GM23338 (cell line): ENCODE results near the gene GP2. TPM values are rescaled to one million over a fixed set of nuclear protein-coding genes. Genes with fewer than 3 reads are reported as not detected.

Experiments used
- ATAC-seq: fragments of 200-7000 bp; cut with Tn5 transposase; 3 replicates; pipeline ENCODE4 v1.9.1; 2020
- DNase-seq: peaks from one replicate; pipeline ENCODE4 v3.0.0-alpha.2; 2015; ENCODE audit warnings: low spot score
- H2AFZ ChIP-seq: fragments of 200-600 bp; sonication (generic); 2 replicates; pipeline ENCODE4 v1.8.0; 2016; ENCODE audit warnings: antibody characterized with exemption, mild to moderate bottlenecking, moderate library complexity
- H3F3A ChIP-seq: fragments of 200-600 bp; sonication (generic); replicated peaks from 2 replicates; pipeline ENCODE4 v1.8.0; 2017; ENCODE audit warnings: antibody characterized with exemption, mixed run types, low read depth
- H3K27ac ChIP-seq: fragments of 200-600 bp; sonication (generic); 2 replicates; pipeline ENCODE4 v1.6.1; 2016; ENCODE audit warnings: low read depth
- H3K27me3 ChIP-seq: fragments of 200-600 bp; sonication (generic); 2 replicates; pipeline ENCODE4 v1.8.0; 2016; ENCODE audit warnings: mild to moderate bottlenecking, mixed run types, moderate library complexity; ENCODE audit not compliant: insufficient read depth
- H3K36me3 ChIP-seq: fragments of 200-600 bp; sonication (generic); 2 replicates; pipeline ENCODE4 v1.8.0; 2016; ENCODE audit warnings: mild to moderate bottlenecking; ENCODE audit not compliant: insufficient read depth
- H3K4me1 ChIP-seq: fragments of 200-600 bp; sonication (generic); 2 replicates; pipeline ENCODE4 v1.8.0; 2016; ENCODE audit warnings: mild to moderate bottlenecking, moderate library complexity; ENCODE audit not compliant: insufficient read depth
- H3K4me2 ChIP-seq: fragments of 200-600 bp; sonication (generic); 2 replicates; pipeline ENCODE4 v1.7.1; 2017; ENCODE audit warnings: mixed run types
- H3K4me3 ChIP-seq: fragments of 200-600 bp; sonication (generic); 2 replicates; pipeline ENCODE4 v1.6.1; 2016; ENCODE audit warnings: mixed run types
- H3K79me2 ChIP-seq: fragments of 200-600 bp; sonication (generic); replicated peaks from 2 replicates; pipeline ENCODE4 v1.8.0; 2017; ENCODE audit warnings: mild to moderate bottlenecking; ENCODE audit not compliant: insufficient read depth
- H3K9me2 ChIP-seq: fragments of 200-600 bp; sonication (generic); 2 replicates; pipeline ENCODE4 v1.8.0; 2017; ENCODE audit not compliant: insufficient read depth
- H4K20me1 ChIP-seq: fragments of 200-600 bp; sonication (generic); replicated peaks from 2 replicates; pipeline ENCODE4 v1.8.0; 2017; ENCODE audit warnings: mild to moderate bottlenecking; ENCODE audit not compliant: insufficient read depth
- H3K27ac Mint-ChIP-seq: 2 replicates; pipeline ENCODE4 v1.8.0; 2020; ENCODE audit warnings: inconsistent platforms, mild to moderate bottlenecking, moderate library complexity, mixed read lengths
- H3K27me3 Mint-ChIP-seq: 3 replicates; pipeline ENCODE4 v1.8.0; 2022; ENCODE audit warnings: low read depth, mild to moderate bottlenecking, moderate library complexity, mixed read lengths, inconsistent platforms; ENCODE audit not compliant: insufficient read depth, poor library complexity
- H3K36me3 Mint-ChIP-seq: 3 replicates; pipeline ENCODE4 v1.8.0; 2021; ENCODE audit warnings: low read depth, mild to moderate bottlenecking, inconsistent platforms, moderate library complexity, mixed read lengths
- H3K4me1 Mint-ChIP-seq: 3 replicates; pipeline ENCODE4 v1.8.0; 2020; ENCODE audit warnings: mild to moderate bottlenecking, inconsistent platforms, mixed read lengths
- H3K4me3 Mint-ChIP-seq: 3 replicates; pipeline ENCODE4 v1.8.0; 2021; ENCODE audit warnings: moderate library complexity, mild to moderate bottlenecking, inconsistent platforms, mixed read lengths
- H3K9me3 Mint-ChIP-seq: 3 replicates; pipeline ENCODE4 v1.8.0; 2020; ENCODE audit warnings: moderate library complexity, mild to moderate bottlenecking, inconsistent platforms, mixed read lengths
- EZH2 ChIP-seq: fragments of 200-600 bp; sonication (generic); IDR thresholded peaks from one replicate; pipeline ENCODE4 v1.8.0; 2017; ENCODE audit warnings: antibody characterized with exemption, mild to moderate bottlenecking, low read depth; ENCODE audit not compliant: unreplicated experiment
- EZH2phosphoT487 ChIP-seq: fragments of 200-600 bp; sonication (generic); IDR thresholded peaks from one replicate; pipeline ENCODE4 v1.8.1; 2018; ENCODE audit warnings: antibody characterized with exemption; ENCODE audit not compliant: unreplicated experiment
- JUNB ChIP-seq: IDR thresholded peaks from one replicate; pipeline ENCODE4 v1.6.1; 2016; ENCODE audit warnings: antibody characterized with exemption; ENCODE audit not compliant: unreplicated experiment
- POLR2AphosphoS5 ChIP-seq: IDR thresholded peaks from 2 replicates; pipeline ENCODE4 v1.6.1; 2016; ENCODE audit warnings: antibody characterized with exemption, low read depth
- STAT1 ChIP-seq: IDR thresholded peaks from one replicate; pipeline ENCODE4 v1.6.1; 2016; ENCODE audit warnings: antibody characterized with exemption; ENCODE audit not compliant: unreplicated experiment
- ZNF114 ChIP-seq: fragments of 250-450 bp; sonication (Bioruptor Pico); IDR thresholded peaks from 2 replicates; pipeline ENCODE4 v1.5.0; 2020; ENCODE audit warnings: mild to moderate bottlenecking, moderate library complexity
- polyA plus RNA-seq: library from polyadenylated mRNA; unstranded; fragments of >200 nt; fragmentation: Nextera tagmentation; extraction: Ambion mirVana; gene quantifications from 2 replicates; pipeline ENCODE4 v1.2.1, GENCODE V29; 2016
- total RNA-seq: library from RNA; depleted of rRNA; stranded (reverse); fragments of >200 nt; shearing (Covaris generic); gene quantifications from 2 replicates; pipeline ENCODE4 v1.2.3, GENCODE V29; 2014
- TF ChIP-seq, protein P1 (sequence below), 2 experiments: fragments of 200-600 bp in 1 of 2; sonication (generic) in 1 of 2; conservative IDR thresholded peaks; 2 replicates each; pipeline versions ENCODE4 v1.5.1 to v1.6.1; 2016 to 2017; ENCODE audit warnings: antibody characterized with exemption in 2 of 2, low read depth in 2 of 2, mild to moderate bottlenecking in 2 of 2, moderate library complexity in 1 of 2
- TF ChIP-seq, protein P2 (sequence below): fragments of 250-450 bp; sonication (Bioruptor Pico); IDR thresholded peaks from 2 replicates; pipeline ENCODE4 v1.5.0; 2020; ENCODE audit warnings: mild to moderate bottlenecking, moderate library complexity

Gene GP2
- total and polyA plus RNA-seq, 2 experiments from 2014 or later = not detected

DNA sequence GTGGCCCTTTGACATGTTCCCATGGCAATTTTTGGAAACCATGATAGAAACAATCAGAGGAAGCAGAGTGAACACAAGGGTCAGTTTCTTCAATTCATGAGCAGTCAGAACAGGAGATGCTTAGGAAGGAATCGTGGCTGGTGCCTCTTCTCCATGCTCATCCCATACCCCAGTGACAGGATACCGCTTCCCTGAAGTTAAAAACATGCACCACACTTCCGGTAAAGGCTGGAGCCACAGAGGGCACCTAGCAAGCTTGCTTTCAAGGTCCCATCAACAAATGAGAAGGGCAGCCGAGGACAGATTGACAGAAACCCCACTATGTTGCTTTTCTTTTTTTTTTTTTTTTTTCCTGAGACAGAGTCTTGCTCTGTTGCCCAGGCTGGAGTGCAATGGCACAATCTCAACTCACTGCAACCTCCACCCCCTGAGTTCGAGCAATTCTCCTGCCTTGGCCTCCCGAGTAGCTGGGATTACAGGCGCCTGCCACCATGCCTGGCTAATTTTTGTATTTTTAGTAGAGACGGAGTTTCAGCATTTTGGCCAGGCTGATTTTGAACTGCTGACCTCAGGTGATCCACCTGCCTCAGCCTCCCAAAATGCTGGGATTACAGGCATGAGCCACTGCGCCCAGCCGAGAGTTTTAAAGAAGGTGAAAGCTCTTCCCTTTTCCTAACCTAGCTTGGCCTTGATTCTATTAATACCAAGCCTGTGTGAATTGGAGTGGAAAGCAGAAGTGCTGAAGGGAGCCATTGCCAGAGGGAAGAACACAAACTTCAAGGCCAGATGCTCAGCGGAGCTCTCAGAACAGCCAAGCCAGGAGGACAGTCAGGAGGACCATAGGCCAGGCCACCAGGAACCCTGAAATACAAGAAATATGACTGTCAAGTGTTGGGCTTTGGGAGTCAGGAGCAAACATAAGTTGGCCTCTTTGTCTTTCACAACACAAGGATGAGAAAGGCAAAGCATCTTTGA, 16.6 kb downstream of the GP2 start:
- no peaks in the 10 kb centered on the region for H3K36me3 ChIP-seq
- no peaks in the 10 kb centered on the region for H3K4me1 ChIP-seq
- H3K27me3 ChIP-seq = no peaks in the 10 kb centered on the region
- Mint-ChIP-seq H3K9me3 (no peaks in the 10 kb centered on the region), H3K27ac (no peak overlapping the region), H3K27me3 (peaks cover 2% of the 10 kb centered on the region), H3K36me3 (no peaks in the 10 kb centered on the region), H3K4me1 (no peaks in the 10 kb centered on the region), H3K4me3 (no peak overlapping the region)
- peaks cover 6% of the 10 kb centered on the region for H3K9me2 ChIP-seq
- no peaks in the 10 kb centered on the region for H3F3A ChIP-seq
- DNase-seq (no peak), ATAC-seq (no peak)
- no peak overlapping the region for H2AFZ ChIP-seq
- no peaks in the 10 kb centered on the region for H4K20me1 ChIP-seq
- no peak overlapping the region for H3K4me3 ChIP-seq
- no peak overlapping the region for H3K27ac ChIP-seq
- H3K79me2 ChIP-seq = no peaks in the 10 kb centered on the region
- TF ChIP-seq POLR2AphosphoS5 (no peak), EZH2 (no peak), ZNF114 (CRISPR knock-in tag) (no peak), JUNB (no peak), STAT1 (no peak), EZH2phosphoT487 (no peak)
- TF ChIP-seq, protein P1, sequence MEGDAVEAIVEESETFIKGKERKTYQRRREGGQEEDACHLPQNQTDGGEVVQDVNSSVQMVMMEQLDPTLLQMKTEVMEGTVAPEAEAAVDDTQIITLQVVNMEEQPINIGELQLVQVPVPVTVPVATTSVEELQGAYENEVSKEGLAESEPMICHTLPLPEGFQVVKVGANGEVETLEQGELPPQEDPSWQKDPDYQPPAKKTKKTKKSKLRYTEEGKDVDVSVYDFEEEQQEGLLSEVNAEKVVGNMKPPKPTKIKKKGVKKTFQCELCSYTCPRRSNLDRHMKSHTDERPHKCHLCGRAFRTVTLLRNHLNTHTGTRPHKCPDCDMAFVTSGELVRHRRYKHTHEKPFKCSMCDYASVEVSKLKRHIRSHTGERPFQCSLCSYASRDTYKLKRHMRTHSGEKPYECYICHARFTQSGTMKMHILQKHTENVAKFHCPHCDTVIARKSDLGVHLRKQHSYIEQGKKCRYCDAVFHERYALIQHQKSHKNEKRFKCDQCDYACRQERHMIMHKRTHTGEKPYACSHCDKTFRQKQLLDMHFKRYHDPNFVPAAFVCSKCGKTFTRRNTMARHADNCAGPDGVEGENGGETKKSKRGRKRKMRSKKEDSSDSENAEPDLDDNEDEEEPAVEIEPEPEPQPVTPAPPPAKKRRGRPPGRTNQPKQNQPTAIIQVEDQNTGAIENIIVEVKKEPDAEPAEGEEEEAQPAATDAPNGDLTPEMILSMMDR (conservative IDR thresholded peaks at IDR 0.05; ENCODE audit: low read depth in 2 of 2) = no peak
- TF ChIP-seq, protein P2, sequence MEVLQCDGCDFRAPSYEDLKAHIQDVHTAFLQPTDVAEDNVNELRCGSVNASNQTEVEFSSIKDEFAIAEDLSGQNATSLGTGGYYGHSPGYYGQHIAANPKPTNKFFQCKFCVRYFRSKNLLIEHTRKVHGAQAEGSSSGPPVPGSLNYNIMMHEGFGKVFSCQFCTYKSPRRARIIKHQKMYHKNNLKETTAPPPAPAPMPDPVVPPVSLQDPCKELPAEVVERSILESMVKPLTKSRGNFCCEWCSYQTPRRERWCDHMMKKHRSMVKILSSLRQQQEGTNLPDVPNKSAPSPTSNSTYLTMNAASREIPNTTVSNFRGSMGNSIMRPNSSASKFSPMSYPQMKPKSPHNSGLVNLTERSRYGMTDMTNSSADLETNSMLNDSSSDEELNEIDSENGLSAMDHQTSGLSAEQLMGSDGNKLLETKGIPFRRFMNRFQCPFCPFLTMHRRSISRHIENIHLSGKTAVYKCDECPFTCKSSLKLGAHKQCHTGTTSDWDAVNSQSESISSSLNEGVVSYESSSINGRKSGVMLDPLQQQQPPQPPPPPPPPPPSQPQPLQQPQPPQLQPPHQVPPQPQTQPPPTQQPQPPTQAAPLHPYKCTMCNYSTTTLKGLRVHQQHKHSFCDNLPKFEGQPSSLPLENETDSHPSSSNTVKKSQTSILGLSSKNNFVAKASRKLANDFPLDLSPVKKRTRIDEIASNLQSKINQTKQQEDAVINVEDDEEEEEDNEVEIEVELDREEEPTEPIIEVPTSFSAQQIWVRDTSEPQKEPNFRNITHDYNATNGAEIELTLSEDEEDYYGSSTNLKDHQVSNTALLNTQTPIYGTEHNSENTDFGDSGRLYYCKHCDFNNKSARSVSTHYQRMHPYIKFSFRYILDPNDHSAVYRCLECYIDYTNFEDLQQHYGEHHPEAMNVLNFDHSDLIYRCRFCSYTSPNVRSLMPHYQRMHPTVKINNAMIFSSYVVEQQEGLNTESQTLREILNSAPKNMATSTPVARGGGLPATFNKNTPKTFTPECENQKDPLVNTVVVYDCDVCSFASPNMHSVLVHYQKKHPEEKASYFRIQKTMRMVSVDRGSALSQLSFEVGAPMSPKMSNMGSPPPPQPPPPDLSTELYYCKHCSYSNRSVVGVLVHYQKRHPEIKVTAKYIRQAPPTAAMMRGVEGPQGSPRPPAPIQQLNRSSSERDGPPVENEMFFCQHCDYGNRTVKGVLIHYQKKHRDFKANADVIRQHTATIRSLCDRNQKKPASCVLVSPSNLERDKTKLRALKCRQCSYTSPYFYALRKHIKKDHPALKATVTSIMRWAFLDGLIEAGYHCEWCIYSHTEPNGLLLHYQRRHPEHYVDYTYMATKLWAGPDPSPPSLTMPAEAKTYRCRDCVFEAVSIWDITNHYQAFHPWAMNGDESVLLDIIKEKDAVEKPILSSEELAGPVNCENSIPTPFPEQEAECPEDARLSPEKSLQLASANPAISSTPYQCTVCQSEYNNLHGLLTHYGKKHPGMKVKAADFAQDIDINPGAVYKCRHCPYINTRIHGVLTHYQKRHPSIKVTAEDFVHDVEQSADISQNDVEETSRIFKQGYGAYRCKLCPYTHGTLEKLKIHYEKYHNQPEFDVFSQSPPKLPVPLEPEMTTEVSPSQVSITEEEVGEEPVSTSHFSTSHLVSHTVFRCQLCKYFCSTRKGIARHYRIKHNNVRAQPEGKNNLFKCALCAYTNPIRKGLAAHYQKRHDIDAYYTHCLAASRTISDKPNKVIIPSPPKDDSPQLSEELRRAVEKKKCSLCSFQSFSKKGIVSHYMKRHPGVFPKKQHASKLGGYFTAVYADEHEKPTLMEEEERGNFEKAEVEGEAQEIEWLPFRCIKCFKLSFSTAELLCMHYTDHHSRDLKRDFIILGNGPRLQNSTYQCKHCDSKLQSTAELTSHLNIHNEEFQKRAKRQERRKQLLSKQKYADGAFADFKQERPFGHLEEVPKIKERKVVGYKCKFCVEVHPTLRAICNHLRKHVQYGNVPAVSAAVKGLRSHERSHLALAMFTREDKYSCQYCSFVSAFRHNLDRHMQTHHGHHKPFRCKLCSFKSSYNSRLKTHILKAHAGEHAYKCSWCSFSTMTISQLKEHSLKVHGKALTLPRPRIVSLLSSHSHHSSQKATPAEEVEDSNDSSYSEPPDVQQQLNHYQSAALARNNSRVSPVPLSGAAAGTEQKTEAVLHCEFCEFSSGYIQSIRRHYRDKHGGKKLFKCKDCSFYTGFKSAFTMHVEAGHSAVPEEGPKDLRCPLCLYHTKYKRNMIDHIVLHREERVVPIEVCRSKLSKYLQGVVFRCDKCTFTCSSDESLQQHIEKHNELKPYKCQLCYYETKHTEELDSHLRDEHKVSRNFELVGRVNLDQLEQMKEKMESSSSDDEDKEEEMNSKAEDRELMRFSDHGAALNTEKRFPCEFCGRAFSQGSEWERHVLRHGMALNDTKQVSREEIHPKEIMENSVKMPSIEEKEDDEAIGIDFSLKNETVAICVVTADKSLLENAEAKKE = no peak
- H3K4me2 ChIP-seq = no peak overlapping the region
